Measurements from ENCODE around the gene IRF2.

Gene IRF2

GRCh38 chr4:184474263-184475095 lies at the start of gene IRF2:
TSS of gene IRF2 (minus strand) at chr4:184474550. CDS start at chr4:184429064, 45,486 bp downstream.
- DNase-seq (ENCODE audit: low read depth in 2 of 2), result peak; percentile 95 to 96

GRCh38 chr4:184515606-184516005 lies 41.3 kb upstream of the IRF2 start:
- DNase-seq (ENCODE audit: low read depth in 2 of 2), result no peak

GRCh38 chr4:184514121-184514988 lies 40.0 kb upstream of the IRF2 start:
- DNase-seq (ENCODE audit: low read depth in 2 of 2), result peak; percentile 44 to 46

- no peak for DNase-seq (ENCODE audit: low read depth in 2 of 2)
Measured at GRCh38 chr4:184513802-184514120, 39.4 kb upstream of the IRF2 start.

- no peak for DNase-seq (ENCODE audit: low read depth in 2 of 2)
Measured at GRCh38 chr4:184511156-184511555, 36.8 kb upstream of the IRF2 start.

GRCh38 chr4:184510401-184510800 lies 36.1 kb upstream of the IRF2 start:
- no peak for DNase-seq (ENCODE audit: low read depth in 2 of 2)

- no peak for DNase-seq (ENCODE audit: low read depth in 2 of 2)
Measured at GRCh38 chr4:184506527-184507121, 32.3 kb upstream of the IRF2 start.

- no peak for DNase-seq (ENCODE audit: low read depth in 2 of 2)
Measured at GRCh38 chr4:184504385-184504784, 30.0 kb upstream of the IRF2 start.

- DNase-seq (ENCODE audit: low read depth in 2 of 2), result no peak
Measured at GRCh38 chr4:184503869-184504300, 29.5 kb upstream of the IRF2 start.

GRCh38 chr4:184500748-184501589 lies 26.6 kb upstream of the IRF2 start:
- DNase-seq (ENCODE audit: low read depth in 2 of 2), result no peak

GRCh38 chr4:184499996-184500395 lies 25.6 kb upstream of the IRF2 start:
- no peak for DNase-seq (ENCODE audit: low read depth in 2 of 2)

- DNase-seq (ENCODE audit: low read depth in 2 of 2), result no peak
Measured at GRCh38 chr4:184498598-184498997, 24.2 kb upstream of the IRF2 start.

GRCh38 chr4:184489771-184490170 lies 15.4 kb upstream of the IRF2 start:
- no peak for DNase-seq (ENCODE audit: low read depth in 2 of 2)

GRCh38 chr4:184487503-184487902 lies 13.2 kb upstream of the IRF2 start:
- DNase-seq (ENCODE audit: low read depth in 2 of 2), result no peak

GRCh38 chr4:184485279-184485678 lies 10.9 kb upstream of the IRF2 start:
- no peak for DNase-seq (ENCODE audit: low read depth in 2 of 2)

- no peak for DNase-seq (ENCODE audit: low read depth in 2 of 2)
Measured at GRCh38 chr4:184481544-184481943, 7.2 kb upstream of the IRF2 start.

- no peak for DNase-seq (ENCODE audit: low read depth in 2 of 2)
Measured at GRCh38 chr4:184479516-184479950, 5.2 kb upstream of the IRF2 start.

GRCh38 chr4:184477201-184477999 lies 3.0 kb upstream of the IRF2 start:
- DNase-seq (ENCODE audit: low read depth in 2 of 2), result no peak

GRCh38 chr4:184476695-184477094 lies 2.3 kb upstream of the IRF2 start:
- DNase-seq (ENCODE audit: low read depth in 2 of 2), result no peak

- DNase-seq (ENCODE audit: low read depth in 2 of 2), result no peak
Measured at GRCh38 chr4:184475498-184475897, 1.1 kb upstream of the IRF2 start.

- no peak for DNase-seq (ENCODE audit: low read depth in 2 of 2)
Measured at GRCh38 chr4:184475096-184475461, 729 bp upstream of the IRF2 start.

Measured in fibroblast of skin of left biceps (primary cell).